ENCODE measurements around the gene ZBTB7C.

Gene ZBTB7C

GRCh38 chr18:48417985-48418384, 8.8 kb upstream of the ZBTB7C start:
- DNase-seq, result no peak

- DNase-seq, result no peak
Measured at GRCh38 chr18:48413342-48413741, 4.2 kb upstream of the ZBTB7C start.

- peak; percentile 41 to 56 for DNase-seq
Measured at GRCh38 chr18:48412339-48412929, 3.3 kb upstream of the ZBTB7C start.

- DNase-seq, result peak; percentile 21 to 76
Measured at GRCh38 chr18:48410095-48410920, 1.1 kb upstream of the ZBTB7C start.

- DNase-seq, result no peak
Measured at GRCh38 chr18:48409591-48410094, 460 bp upstream of the ZBTB7C start.

GRCh38 chr18:48408111-48408726, 964 bp downstream of the ZBTB7C start:
- DNase-seq, result no peak

GRCh38 chr18:48407358-48407757, 1.8 kb downstream of the ZBTB7C start:
- no peak for DNase-seq

GRCh38 chr18:48405978-48406377, 3.2 kb downstream of the ZBTB7C start:
- no peak for DNase-seq

GRCh38 chr18:48404716-48405507, 4.3 kb downstream of the ZBTB7C start:
- no peak for DNase-seq

GRCh38 chr18:48402953-48403352, 6.2 kb downstream of the ZBTB7C start:
- no peak for DNase-seq

- DNase-seq, result no peak
Measured at GRCh38 chr18:48399303-48400075, 9.7 kb downstream of the ZBTB7C start.

GRCh38 chr18:48398074-48398473, 11.1 kb downstream of the ZBTB7C start:
- no peak for DNase-seq

GRCh38 chr18:48397021-48397420, 12.2 kb downstream of the ZBTB7C start:
- no peak for DNase-seq

GRCh38 chr18:48396561-48396960, 12.6 kb downstream of the ZBTB7C start:
- no peak for DNase-seq

GRCh38 chr18:48395646-48396045, 13.5 kb downstream of the ZBTB7C start:
- no peak for DNase-seq

GRCh38 chr18:48394176-48394575, 15.0 kb downstream of the ZBTB7C start:
- no peak for DNase-seq

GRCh38 chr18:48393776-48394175, 15.4 kb downstream of the ZBTB7C start:
- DNase-seq, result no peak

- DNase-seq, result no peak
Measured at GRCh38 chr18:48393170-48393569, 16.0 kb downstream of the ZBTB7C start.

- no peak for DNase-seq
Measured at GRCh38 chr18:48392268-48392667, 16.9 kb downstream of the ZBTB7C start.

- no peak for DNase-seq
Measured at GRCh38 chr18:48391868-48392267, 17.3 kb downstream of the ZBTB7C start.

GRCh38 chr18:48390641-48391040, 18.5 kb downstream of the ZBTB7C start:
- no peak for DNase-seq

GRCh38 chr18:48388478-48388877, 20.7 kb downstream of the ZBTB7C start:
- DNase-seq, result no peak
